GM18526 (cell line): Measurements from ENCODE around the gene ABTB1.

Experiments used
- POLR2A ChIP-seq: IDR thresholded peaks from 3 replicates; pipeline ENCODE4 v1.6.1; 2011; ENCODE audit not compliant: insufficient read length; ENCODE audit errors: extremely low read depth

The ABTB1 gene

GRCh38 chr3:127644641-127645370, 27.9 kb upstream of the ABTB1 start:
- TF ChIP-seq POLR2A: no peak

GRCh38 chr3:127645371-127646015, 27.3 kb upstream of the ABTB1 start:
- TF ChIP-seq POLR2A: no peak

- no peak for TF ChIP-seq POLR2A
Observed at GRCh38 chr3:127646501-127647046, 26.2 kb upstream of the ABTB1 start.

DNA sequence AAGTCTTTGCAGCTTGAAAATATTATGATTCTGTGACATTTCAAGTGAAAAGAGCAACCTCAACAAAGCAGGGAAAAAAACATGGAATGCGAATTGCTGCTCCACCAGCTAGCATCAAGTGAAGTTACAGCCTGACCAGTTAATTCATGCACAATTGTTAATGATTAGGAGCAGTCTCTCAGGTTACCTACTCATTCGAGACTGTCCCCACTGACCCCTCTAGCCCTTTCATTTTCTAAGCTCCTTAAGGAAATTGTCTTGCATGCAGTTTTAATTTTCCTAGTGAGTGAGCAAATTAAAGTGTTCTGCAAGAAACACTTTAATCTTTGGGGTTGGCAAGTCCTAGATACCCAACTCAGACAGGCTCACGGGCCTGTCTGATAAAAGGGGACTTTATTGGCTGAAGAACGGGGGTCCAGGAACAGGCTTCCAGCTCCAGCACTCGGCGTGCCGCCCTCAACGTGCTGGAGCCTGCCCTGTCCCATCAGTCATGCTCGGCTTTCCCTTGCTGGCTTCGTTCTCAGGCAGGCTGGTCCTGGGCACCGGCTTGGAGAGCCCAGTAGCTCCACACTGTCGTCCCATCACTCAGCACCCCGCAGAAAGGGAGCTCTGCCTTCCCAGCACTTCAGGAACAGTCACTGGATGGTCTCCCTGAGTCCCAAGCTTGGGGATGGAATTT, 25.4 kb upstream of the ABTB1 start:
- no peak for TF ChIP-seq POLR2A

DNA sequence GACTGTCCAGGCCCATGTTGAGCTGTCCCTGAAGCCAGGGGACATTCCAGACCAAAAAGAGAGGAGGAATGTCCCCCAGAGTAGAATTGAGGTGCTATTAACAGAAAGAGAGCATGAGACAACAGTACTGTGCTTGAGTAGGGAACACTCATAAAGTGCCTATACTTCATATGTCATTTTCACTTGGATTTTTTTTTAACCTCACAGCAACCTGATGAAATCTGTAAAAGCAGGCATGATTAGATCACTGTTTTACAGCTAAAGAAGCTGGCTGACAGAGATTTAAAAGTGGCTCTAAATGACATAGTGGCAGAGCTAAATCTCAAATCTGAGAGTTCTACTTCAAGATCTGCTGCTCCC, 24.9 kb upstream of the ABTB1 start:
- TF ChIP-seq POLR2A: no peak

GRCh38 chr3:127650236-127650635, 22.5 kb upstream of the ABTB1 start:
- TF ChIP-seq POLR2A: no peak

GRCh38 chr3:127651516-127652172, 21.1 kb upstream of the ABTB1 start:
- no peak for TF ChIP-seq POLR2A

GRCh38 chr3:127652246-127652995, 20.3 kb upstream of the ABTB1 start:
- no peak for TF ChIP-seq POLR2A

DNA sequence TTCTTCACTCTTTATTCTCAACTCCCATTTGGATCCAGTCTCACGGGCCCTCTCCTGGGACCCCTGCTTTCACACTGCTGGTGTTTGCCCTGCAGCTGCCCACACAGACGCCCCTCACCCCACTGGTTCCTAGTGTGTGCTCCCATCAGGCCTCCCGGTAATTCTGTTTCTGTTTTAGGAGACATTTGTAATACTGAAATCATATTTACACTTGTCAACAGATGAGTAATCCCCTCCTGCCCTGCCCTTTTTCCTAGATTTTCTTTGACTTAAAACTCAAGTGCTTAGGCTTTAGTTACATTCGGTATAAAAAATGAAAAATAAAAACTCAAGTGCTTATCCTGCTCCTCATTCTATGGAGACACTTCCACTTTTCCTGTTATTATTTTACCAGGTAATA, 18.4 kb upstream of the ABTB1 start:
- no peak for TF ChIP-seq POLR2A

DNA sequence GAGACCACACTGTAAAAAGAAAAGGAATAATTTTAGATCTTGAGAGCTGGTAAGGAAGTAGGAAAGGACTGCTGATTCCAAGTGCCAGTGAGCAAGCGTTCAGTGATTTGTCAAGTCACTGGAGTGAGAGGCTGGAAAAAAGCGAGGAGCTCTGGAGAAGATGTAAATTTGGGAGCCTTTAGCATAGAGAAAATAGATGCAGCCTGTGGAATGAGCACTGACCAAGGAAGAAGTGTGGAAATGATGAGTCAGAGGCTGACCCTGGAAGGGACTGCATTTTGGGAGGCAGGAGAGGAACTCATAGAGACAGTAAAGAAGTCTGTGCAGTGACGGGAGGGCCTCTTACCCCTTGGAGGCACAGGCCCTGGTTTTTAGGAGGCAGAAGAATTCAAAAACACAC, 17.1 kb upstream of the ABTB1 start:
- TF ChIP-seq POLR2A: no peak

- TF ChIP-seq POLR2A: no peak
Observed at GRCh38 chr3:127656906-127657305, 15.8 kb upstream of the ABTB1 start.

DNA sequence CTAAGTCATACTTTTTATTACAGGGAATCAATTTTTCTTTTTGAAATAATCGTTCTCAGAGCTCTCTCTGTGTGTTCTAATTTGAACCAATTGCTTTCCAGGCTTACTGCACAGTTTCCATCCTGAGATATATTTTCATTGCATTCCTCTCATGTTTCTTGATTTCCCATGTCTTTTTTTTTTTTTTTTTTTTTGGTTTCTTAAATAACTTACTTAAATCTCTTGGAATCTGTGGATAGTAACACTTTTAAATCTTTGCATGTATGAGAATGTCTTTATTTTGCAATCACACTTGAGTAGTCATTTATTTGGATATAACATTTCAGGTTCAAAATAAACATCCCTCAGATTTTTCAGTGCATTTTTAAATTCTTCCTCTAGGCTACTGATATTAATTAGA, 14.5 kb upstream of the ABTB1 start:
- TF ChIP-seq POLR2A: no peak

GRCh38 chr3:127660621-127661251, 12.0 kb upstream of the ABTB1 start:
- TF ChIP-seq POLR2A: no peak

DNA sequence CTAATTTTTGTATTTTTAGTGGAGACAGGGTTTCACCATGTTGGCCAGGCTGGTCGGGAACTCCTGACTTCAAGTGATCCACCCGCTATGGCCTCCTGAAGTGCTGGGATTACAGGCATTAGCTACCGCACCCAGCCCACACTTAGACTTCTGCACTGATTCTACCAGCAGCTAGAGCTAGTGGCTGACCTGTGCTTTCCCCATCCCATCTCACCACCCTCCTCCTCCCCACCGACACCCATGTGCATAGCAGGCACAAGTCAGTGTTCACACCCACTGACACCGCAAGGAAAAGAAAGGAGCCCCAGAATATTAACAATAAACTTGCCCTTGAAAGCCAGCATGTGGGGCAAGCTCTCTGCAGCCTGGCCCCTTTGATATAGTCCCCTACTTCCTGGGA, 11.2 kb upstream of the ABTB1 start:
- no peak for TF ChIP-seq POLR2A
